Mucosa of descending colon (tissue), 3 donors: ENCODE measurements around the gene EBF4. TPM values are rescaled to one million over a fixed set of nuclear protein-coding genes. Genes with fewer than 3 reads are reported as not detected.

ENCODE experiments used
- ATAC-seq: fragments of 200-7000 bp; cut with Tn5 transposase; one replicate; pipeline ENCODE4 v1.9.1; 2020; ENCODE audit warnings: mild to moderate bottlenecking, moderate library complexity
- DNase-seq, 3 donors: peaks; one replicate each; pipeline ENCODE4 v3.0.0-alpha.2; 2020
- H3K36me3 ChIP-seq: fragments of 200-600 bp; one replicate; pipeline ENCODE4 v1.8.0; 2021; ENCODE audit warnings: low read depth, mild to moderate bottlenecking
- H3K4me1 ChIP-seq: fragments of 200-600 bp; one replicate; pipeline ENCODE4 v1.8.0; 2021; ENCODE audit warnings: low read depth, mild to moderate bottlenecking
- H3K4me3 ChIP-seq: fragments of 200-600 bp; one replicate; pipeline ENCODE4 v1.8.0; 2021; ENCODE audit warnings: mild to moderate bottlenecking
- H3K9me3 ChIP-seq: fragments of 200-600 bp; one replicate; pipeline ENCODE4 v1.8.0; 2021; ENCODE audit warnings: mild to moderate bottlenecking
- intact Hi-C, 2 donors: fragments of 100-400 bp; cut with DNase I in 1 of 2; cut with micrococcal nuclease in 1 of 2; formaldehyde crosslinking; loops; one replicate each; pipeline versions ENCODE4 v1.11.0 to v1.11.1; 2022; cut with DNase I, micrococcal nuclease
- total RNA-seq, 3 donors: library from RNA; stranded (reverse); fragmentation: NEBNext Ultra II Directional in 2 of 3; extraction: Animal tissue kit (Norgen Biotek cat#: 25700) in 2 of 3; gene quantifications; one replicate each; pipeline versions ENCODE4 v1.2.1 to v1.2.4, GENCODE V29; 2021 to 2023
- TF ChIP-seq, protein P1 (sequence below): fragments of 200-600 bp; IDR thresholded peaks from one replicate; pipeline ENCODE4 v1.8.0; 2022; ENCODE audit warnings: antibody characterized with exemption, mild to moderate bottlenecking
- donor health status: DM: no; HTN: no; CAD: no; lungs with moderate emphysema.
- donor health status: DM: no; HTN: no; CAD: no.
- donor health status: DM: no; HTN: yes; CAD: no.

Gene EBF4
- total RNA-seq, 3 donors from 2014 or later: 3.6 to 53.3 (median 4.5) TPM

GRCh38 chr20:2657241-2657640 is 35.3 kb upstream of the EBF4 start:
- H3K4me3 ChIP-seq: no peak overlapping the region
- ATAC-seq (no peak), DNase-seq (no peak)
- TF ChIP-seq, protein P1, sequence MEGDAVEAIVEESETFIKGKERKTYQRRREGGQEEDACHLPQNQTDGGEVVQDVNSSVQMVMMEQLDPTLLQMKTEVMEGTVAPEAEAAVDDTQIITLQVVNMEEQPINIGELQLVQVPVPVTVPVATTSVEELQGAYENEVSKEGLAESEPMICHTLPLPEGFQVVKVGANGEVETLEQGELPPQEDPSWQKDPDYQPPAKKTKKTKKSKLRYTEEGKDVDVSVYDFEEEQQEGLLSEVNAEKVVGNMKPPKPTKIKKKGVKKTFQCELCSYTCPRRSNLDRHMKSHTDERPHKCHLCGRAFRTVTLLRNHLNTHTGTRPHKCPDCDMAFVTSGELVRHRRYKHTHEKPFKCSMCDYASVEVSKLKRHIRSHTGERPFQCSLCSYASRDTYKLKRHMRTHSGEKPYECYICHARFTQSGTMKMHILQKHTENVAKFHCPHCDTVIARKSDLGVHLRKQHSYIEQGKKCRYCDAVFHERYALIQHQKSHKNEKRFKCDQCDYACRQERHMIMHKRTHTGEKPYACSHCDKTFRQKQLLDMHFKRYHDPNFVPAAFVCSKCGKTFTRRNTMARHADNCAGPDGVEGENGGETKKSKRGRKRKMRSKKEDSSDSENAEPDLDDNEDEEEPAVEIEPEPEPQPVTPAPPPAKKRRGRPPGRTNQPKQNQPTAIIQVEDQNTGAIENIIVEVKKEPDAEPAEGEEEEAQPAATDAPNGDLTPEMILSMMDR: no peak
- intact Hi-C loops: no loop called here
- H3K9me3 ChIP-seq: no peaks in the 10 kb centered on the region
- peaks cover 11% of the 10 kb centered on the region for H3K4me1 ChIP-seq
- H3K36me3 ChIP-seq: peaks cover 12% of the 10 kb centered on the region

GRCh38 chr20:2657674-2658073 is 34.9 kb upstream of the EBF4 start:
- no peak for DNase-seq

GRCh38 chr20:2658414-2659354 is 33.9 kb upstream of the EBF4 start:
- peaks cover 13% of the 10 kb centered on the region for H3K4me1 ChIP-seq
- H3K4me3 ChIP-seq: no peak overlapping the region
- intact Hi-C loops: no loop called here
- peak; percentile 16 for ATAC-seq
- TF ChIP-seq, protein P1: no peak
- DNase-seq: no peak
- H3K36me3 ChIP-seq: peaks cover 12% of the 10 kb centered on the region
- H3K9me3 ChIP-seq: no peaks in the 10 kb centered on the region

More at GRCh38 chr20:2657674-2658073, 34.9 kb upstream of the EBF4 start:
- no peak overlapping the region for H3K4me3 ChIP-seq
- no peaks in the 10 kb centered on the region for H3K9me3 ChIP-seq
- intact Hi-C loops: no loop called here
- no peak for ATAC-seq
- peaks cover 11% of the 10 kb centered on the region for H3K4me1 ChIP-seq
- TF ChIP-seq, protein P1: no peak
- H3K36me3 ChIP-seq: peaks cover 12% of the 10 kb centered on the region

DNA sequence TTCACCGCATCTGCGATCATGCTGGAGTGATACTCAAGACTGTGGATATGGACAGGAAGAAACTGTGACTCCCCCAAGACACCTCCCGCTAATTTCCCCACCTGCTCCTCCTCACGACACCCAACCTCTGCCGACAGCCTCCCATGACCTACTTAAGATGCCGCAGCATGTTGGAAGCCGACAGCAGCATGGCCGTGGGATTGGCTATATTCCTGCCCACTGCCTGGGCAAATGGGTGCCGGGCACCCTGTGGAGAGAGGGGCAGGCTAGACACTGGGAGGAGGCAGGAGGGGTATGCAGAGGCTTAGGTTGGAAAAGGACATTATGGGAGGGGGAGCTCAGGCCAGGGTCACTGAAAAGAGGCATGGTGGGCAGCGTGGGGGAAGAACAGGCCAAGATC is 33.0 kb upstream of the EBF4 start:
- ATAC-seq: no peak
- Histone ChIP-seq H3K36me3 (peaks cover 12% of the 10 kb centered on the region), H3K4me3 (no peak overlapping the region), H3K9me3 (no peaks in the 10 kb centered on the region), H3K4me1 (peaks cover 8% of the 10 kb centered on the region)
- intact Hi-C loops: no loop called here
- TF ChIP-seq, protein P1: no peak
- DNase-seq: no peak

GRCh38 chr20:2663364-2663886 is 29.2 kb upstream of the EBF4 start:
- ATAC-seq (peak; percentile 18), DNase-seq (no peak)
- no peaks in the 10 kb centered on the region for H3K9me3 ChIP-seq
- peak overlapping the region; percentile 92 for H3K4me3 ChIP-seq
- H3K4me1 ChIP-seq: peaks cover 8% of the 10 kb centered on the region
- intact Hi-C loops: no loop called here
- peaks cover 6% of the 10 kb centered on the region for H3K36me3 ChIP-seq
- TF ChIP-seq, protein P1: no peak
